Erythroblast (primary cell): ENCODE measurements around the gene ELF2.
A peak's percentile ranks its signal among the peaks of the same experiment; 100 is the strongest.
"Not testable (repeated sequence)": the region's sequence is repeated elsewhere in the genome, so short reads cannot be mapped to it uniquely, and the experiment has no call there.

Experiments
- DNase-seq, 2 experiments: peaks; one replicate each; lab custom pipeline; 2025; lab: John Stamatoyannopoulos, UW
- GATA1 ChIP-seq: IDR thresholded peaks from 2 replicates; pipeline ENCODE4 v1.6.1; 2011; ENCODE audit warnings: low read depth, mild to moderate bottlenecking, control low read depth, low read length, moderate library complexity
- POLR2A ChIP-seq: IDR thresholded peaks from 2 replicates; pipeline ENCODE4 v1.6.1; 2011; ENCODE audit warnings: mild to moderate bottlenecking, low read length

ELF2 gene

DNA sequence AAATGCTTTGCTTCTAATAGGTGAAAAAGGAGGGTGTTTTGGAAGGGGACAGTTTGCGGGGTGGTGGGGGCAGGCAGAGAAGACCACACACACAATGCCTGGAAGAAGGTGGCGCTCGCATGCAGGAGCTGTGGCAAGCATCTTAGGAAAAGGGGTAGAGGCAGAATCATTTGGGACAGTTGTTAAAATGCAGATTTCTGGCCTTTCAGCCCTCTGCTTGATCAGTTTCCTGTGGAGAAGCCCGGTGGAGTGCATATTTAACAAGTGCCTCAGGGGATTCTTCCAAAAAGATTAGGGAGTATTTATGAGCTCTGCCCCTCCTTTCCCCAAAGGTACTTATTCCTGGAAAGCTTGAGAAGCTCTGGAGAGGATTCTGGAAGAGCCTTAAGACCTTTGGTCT is 156.6 kb downstream of the ELF2 start:
- DNase-seq, result no peak
- TF ChIP-seq POLR2A (no peak), GATA1 (no peak)

DNA sequence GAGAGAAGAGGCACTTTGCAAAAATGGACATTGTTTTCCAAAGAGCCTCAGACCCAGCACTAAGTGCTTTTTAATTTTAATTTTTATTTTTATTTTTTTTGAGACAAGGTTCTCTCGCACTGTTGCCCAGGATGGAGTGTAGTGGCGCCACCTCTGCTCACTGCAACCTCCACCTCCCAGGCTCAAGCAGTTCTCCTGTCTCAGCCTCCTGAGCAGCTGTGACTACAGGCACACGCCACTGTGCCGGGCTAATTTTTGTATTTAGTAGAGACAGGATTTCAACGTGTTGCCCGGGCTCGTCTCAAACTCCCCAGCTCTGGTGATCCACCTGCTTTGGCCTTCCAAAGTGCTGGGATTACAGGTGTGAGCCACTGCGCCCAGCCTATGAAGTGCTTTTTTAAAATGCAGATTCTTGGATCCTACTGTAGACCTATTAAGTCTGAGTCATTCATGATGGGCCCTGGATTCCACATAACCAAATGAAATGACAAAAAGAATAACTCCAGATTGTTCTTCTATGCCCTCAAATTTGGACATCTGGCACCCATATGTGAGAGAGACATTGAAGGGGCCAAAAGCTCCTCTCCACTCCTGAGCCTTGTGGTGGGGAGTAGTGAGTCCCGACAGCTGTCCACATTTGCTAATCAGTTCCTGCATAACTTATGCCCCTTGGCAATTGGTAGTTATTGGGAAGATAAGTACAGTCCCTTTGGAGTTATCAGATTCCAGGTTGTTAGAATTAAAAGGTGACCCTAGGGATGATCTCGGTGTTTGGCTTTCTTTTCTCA is 157.9 kb downstream of the ELF2 start:
- TF ChIP-seq GATA1 (no peak), POLR2A (no peak)
- no peak for DNase-seq

DNA sequence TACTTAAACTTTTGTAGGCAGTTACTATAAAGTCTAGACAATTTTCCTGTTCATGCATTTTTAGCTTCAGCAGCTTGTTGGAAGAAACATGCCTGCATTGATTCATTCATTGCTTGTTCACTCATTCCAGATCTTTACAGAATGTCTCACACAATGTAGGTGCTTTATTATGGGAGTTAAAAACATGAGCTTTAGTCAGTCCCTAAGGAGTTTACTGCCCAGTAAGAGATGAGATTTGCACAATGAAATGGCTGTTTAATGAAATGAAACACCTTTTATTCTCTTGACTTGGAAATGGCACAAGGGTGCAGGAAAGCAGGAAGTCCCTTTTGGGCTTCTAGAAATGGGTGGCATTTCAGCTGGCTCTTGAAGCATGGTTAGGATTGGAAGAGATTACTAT is 158.5 kb downstream of the ELF2 start:
- no peak for TF ChIP-seq POLR2A
- TF ChIP-seq GATA1, result no peak
- DNase-seq, result no peak

DNA sequence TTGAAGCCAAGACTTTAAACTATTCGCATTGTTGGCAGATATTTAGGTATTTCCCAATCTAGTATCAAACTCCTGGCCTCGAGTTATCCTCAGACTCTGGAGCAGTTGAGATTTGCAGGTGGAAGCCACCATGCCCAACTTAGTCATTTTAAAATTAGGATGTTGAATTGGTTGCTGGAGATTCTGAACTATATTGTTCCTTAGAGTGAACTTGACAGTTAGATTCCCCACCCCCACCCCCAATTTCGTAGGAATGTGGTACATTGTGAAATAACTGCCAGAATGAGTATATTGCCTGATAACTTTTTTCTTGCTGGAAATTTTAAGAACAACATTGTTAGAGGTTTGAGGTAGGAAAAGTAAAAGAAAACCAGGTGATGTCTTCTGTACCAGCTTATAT is 159.2 kb downstream of the ELF2 start:
- no peak for DNase-seq
- no peak for TF ChIP-seq POLR2A
- TF ChIP-seq GATA1, result no peak

DNA sequence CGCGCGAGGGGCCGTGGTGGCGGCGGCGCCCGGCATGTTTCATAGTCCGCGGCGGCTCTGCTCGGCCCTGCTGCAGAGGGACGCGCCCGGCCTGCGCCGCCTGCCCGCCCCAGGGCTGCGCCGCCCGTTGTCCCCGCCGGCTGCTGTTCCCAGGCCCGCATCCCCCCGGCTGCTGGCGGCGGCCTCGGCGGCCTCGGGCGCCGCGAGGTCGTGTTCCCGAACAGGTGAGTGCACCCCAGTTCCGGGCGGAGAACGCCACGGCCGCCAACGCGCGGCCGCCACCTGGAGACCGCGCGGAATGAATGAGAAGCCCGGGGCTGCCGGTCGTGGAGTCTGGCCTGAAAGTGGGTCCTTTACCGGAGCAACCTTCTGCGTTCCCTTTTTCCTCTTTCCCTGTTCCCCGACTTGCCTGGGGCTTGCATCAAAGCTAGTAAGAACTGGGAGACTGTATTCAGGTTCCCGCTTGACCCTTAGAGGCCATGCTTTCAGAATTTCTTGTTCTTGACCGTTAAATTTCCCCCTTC is 161.0 kb downstream of the ELF2 start:
- peak; percentile 69 to 78 for DNase-seq
- TF ChIP-seq POLR2A (peak; percentile 67), GATA1 (no peak)

DNA sequence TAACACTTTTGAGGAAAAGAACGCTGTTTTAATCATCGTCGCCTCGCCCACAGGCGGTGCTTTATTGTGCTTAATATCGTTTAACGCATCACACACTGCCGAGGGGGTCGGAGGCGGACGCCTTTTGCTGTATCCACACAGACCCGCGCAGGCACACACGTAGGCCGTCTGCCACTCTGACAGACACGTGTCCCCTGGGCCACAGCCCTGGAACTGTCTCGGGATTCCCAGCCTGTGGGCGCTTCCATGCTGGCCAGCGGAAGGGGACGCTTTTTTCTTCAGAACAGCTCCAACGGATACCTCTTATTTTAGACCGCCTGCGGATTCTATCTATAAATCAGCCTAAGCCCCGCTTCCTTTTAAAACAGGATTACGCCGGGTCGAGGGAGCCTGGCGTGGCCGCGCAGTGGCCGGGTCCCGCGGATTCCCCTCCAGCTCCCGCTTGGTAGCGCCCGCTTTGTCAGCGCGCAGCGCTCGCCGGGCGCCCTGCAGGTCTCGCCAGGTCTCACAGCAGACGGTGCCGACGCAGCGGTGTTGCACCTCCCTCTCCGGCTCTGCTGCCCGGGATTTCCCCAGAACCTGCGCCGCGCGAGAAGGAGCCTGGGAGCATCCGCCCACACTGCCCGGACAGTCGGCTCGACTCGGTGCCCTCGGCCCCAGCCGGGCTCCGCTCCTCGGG is 161.6 kb downstream of the ELF2 start, which contains the start of gene NOCT:
Gene NOCT (plus strand): TSS at position 513 of the 679 bp plus-strand sequence. CDS start 201 bp downstream, outside the sequence.
- DNase-seq, result peak; percentile 92 to 94
- TF ChIP-seq GATA1 (no peak), POLR2A (peak; percentile 94)

DNA sequence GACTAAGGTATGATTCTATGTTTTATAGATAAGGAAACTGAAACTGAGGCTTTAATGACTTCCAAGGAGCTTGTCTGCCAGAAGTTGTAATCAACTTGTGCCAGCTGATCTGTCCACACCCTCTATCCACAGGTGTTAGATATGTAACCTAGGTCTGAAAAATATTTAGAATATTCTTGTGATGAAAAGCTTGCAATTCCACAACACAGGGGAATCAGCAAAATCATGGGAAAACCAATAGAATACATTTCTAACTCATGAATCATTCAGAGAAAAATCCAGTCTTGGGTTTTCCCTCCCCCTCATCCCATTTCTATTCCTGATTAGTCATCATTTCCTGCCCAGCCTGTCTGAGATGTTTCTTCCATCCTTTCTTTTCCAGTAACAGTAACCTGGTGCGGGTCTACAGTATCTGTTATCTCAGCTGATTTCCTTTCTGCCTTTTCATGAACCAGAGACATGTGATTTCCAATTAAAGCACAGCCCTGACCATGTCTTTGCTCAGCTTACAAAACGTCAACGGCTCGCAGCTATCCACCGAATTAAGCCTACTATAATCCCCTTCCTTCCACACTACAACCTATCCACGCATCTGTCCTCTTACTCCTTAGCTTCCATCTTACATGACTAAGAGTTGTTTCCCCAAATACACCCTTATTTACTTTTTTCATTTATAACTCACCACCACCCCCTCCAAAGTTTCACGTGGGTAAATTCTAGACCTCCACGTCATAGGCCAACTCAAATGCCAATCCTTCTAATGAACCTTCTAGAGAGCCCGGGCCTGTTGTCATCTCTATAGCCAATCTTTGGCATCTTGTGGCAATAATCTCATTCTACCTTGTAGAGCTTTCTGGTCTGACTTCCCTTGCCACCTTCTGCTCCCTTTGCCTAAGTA is 162.4 kb downstream of the ELF2 start:
- DNase-seq, result peak; percentile 74 to 83
- no peak for TF ChIP-seq GATA1
- TF ChIP-seq POLR2A, result no peak

DNA sequence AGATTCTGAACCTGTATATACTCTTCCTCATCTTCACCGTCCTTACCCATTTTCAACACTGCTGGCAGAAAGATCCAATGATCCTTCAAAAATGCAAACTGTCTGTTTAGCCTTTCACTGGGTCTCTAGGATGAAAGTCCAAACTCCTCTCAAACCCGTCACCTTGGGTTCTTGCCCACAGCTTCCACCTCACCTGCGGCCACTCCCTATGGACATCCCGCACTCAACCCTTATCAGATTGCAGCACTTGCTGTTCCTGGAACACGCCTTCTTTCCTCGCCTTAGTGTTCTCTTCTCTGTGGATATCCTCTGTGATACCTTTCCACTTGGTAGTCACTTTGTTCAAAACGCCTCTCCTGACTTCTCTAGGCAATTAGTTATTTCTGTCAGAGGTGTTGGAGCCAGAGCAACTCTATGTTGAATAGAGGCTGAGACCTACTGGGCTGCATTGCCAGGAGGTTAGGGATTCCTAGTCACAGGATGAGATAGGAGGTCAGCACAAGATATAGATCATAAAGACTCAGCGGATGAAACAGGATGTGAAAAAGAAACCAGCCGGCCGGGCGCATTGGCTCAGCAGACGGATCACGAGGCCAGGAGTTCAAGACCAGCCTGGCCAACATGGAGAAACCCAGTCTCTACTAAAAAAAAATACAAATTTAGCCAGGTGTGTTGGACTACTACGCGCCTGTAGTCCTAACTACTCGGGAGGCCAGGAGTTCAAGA is 165.6 kb downstream of the ELF2 start:
- no peak for TF ChIP-seq GATA1
- no peak for TF ChIP-seq POLR2A
- DNase-seq, result no peak

DNA sequence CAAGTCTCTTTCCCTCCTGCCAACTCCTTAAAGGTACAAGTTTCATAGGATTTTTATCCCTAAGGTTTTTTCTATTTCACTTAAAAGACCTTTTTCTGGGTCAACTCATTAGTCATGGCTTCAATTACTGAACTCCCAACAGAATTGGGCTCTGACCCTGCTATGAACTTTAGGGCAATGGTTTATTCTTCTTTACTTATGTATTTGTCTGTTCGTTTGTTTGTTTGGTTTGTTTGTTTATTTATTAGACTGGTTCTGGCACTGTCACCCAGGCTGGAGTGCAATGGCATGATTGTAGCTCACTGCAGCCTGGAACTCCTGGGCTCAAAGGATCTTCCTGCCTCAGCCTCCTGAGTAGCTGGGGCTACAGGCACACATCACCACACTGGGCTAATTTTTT is 167.3 kb downstream of the ELF2 start:
- DNase-seq, result no peak
- no peak for TF ChIP-seq GATA1
- no peak for TF ChIP-seq POLR2A

DNA sequence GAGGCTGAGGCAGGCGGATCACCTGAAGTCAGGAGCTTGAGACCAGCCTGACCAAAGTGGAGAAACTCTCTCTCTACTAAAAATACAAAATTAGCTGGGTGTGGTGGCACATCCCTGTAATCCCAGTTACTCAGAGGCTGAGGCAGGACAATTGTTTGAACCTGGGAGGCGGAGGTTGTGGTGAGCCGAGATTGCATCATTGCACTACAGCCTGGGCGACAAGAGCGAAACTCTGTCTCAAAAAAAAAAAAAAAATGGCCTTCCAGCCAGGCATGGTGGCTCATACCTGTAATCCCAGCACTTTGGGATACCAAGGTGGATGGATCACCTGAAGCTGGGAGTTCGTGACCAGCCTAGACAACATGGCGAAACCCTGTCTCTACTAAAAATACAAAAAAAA is 168.7 kb downstream of the ELF2 start:
- DNase-seq, result not testable (repeated sequence)

DNA sequence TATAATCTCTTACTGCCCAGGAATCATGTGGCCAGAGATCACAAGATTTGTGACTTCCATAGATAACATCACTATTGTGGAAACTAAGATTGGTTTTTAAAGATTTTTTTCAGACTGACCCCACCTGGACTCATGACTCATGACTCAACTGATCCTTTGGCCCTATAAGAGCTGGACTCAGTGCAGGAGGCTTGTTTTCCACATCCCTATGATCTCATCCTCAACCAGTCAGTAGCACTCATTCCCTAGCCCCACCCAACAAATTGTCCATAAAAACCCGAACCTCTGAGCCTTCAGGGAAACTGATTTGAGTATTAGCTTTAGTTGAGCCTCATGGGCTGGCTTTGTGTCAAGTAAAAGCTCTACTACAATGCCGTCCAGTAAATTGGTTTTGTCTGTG is 169.4 kb downstream of the ELF2 start:
- TF ChIP-seq POLR2A, result no peak
- TF ChIP-seq GATA1, result no peak
- DNase-seq, result no peak
